BLaER1 treated with 17β-estradiol and CSF1 and Interleukin-3, amounts not matched to agents 10 nM and 100 nM (cell line): ENCODE data around the gene DBNDD2.

Experiments used
- H3K27ac ChIP-seq, 11 experiments: shearing (Covaris generic); formaldehyde crosslinking; 2 replicates each; pipeline ENCODE4 v1.8.1; 2022
- H3K27me3 ChIP-seq, 11 experiments: shearing (Covaris generic); formaldehyde crosslinking; 2 replicates each; pipeline ENCODE4 v1.8.1; 2022
- H3K36me3 ChIP-seq, 11 experiments: shearing (Covaris generic); formaldehyde crosslinking; 2 replicates each; pipeline ENCODE4 v1.8.1; 2022
- H3K4me1 ChIP-seq, 10 experiments: shearing (Covaris generic); formaldehyde crosslinking; 2 replicates each; pipeline ENCODE4 v1.8.1; 2022
- H3K4me2 ChIP-seq, 11 experiments: shearing (Covaris generic); formaldehyde crosslinking; 2 replicates each; pipeline ENCODE4 v1.8.1; 2022
- H3K4me3 ChIP-seq, 10 experiments: shearing (Covaris generic); formaldehyde crosslinking; 2 replicates each; pipeline ENCODE4 v1.8.1; 2022
- H3K9ac ChIP-seq, 11 experiments: shearing (Covaris generic); formaldehyde crosslinking; 2 replicates each; pipeline ENCODE4 v1.8.1; 2022
- H3K9me3 ChIP-seq, 11 experiments: shearing (Covaris generic); formaldehyde crosslinking; replicated peaks in 1 of 11; 2 replicates each; pipeline ENCODE4 v1.8.1; 2022
- H4K20me1 ChIP-seq, 11 experiments: shearing (Covaris generic); formaldehyde crosslinking; 2 replicates each; pipeline ENCODE4 v1.8.1; 2022
- Cebpa-rat ChIP-seq, 11 experiments: shearing (Covaris generic); IDR thresholded peaks; 2 replicates each; pipeline ENCODE4 v1.8.1; 2022

The DBNDD2 gene, protein sequence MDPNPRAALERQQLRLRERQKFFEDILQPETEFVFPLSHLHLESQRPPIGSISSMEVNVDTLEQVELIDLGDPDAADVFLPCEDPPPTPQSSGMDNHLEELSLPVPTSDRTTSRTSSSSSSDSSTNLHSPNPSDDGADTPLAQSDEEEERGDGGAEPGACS

DNA sequence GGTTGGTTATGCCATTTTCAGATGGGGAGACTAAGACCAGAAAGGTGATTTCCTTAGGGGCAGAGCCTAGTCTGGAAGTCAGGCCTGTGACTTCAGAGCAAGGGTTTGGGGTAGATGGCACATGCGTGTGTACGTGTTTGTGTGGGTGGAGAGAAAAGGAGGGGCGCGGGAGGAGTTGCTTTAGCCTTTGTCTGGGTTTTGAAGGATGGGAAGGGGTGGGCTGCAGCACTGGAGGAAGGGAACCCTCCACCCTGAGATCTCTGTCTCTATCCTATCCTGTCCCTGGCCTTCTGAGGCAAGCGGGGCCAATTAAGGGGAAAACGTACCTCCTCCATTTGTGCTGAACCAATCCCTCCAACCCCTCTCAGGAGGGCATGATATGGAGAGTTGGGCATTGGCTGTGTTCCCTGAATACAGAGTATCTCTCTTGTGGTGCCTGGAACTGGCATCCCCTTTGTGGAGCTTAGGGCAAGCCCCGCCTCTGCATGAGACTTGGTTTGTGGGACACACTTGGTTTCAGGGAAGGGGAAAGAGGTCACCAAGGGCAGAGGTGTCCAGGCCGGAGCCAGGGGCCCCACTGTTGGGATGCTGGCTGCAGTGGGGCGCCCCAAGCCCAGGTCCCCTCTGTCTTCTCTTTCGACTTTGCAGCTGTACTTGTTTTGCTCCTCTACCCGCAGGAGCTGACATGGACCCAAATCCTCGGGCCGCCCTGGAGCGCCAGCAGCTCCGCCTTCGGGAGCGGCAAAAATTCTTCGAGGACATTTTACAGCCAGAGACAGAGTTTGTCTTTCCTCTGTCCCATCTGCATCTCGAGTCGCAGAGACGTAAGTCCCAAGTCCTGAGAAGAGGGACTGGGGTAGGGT is at the start of gene DBNDD2:
TSS of gene DBNDD2 (plus strand) at position 507 of the 863 bp plus-strand sequence. CDS start at position 686, 179 bp downstream.
- H3K9me3 ChIP-seq: peaks cover 0 to 16% (median 4%) of the 10 kb centered on the region in 11 experiments; a peak in 11 of 22 replicates
- peaks cover 0 to 31% (median 0%) of the 10 kb centered on the region in 11 experiments; a peak in 5 of 22 replicates for H4K20me1 ChIP-seq
- peak within 1 kb of the TSS; percentile 88 to 99 (median 95); a peak in 20 of 22 replicates for H3K4me2 ChIP-seq
- TF ChIP-seq Cebpa-rat (IDR thresholded peaks at IDR 0.05): no peak
- H3K4me1 ChIP-seq: peaks cover 21 to 47% (median 40%) of the 10 kb centered on the region in 10 experiments
- peaks cover 31 to 67% (median 54%) of the 10 kb centered on the region in 11 experiments for H3K27me3 ChIP-seq
- H3K4me3 ChIP-seq: peak within 1 kb of the TSS in 4 of 10 experiments; percentile 65 to 80 (median 74); a peak in 8 of 20 replicates
- H3K27ac ChIP-seq: peak within 1 kb of the TSS in 2 of 11 experiments; percentile 5 to 34; a peak in 2 of 22 replicates
- H3K36me3 ChIP-seq: peaks cover 0 to 17% (median 0%) of the 10 kb centered on the region in 11 experiments; a peak in 4 of 22 replicates
- peak within 1 kb of the TSS in 2 of 11 experiments; percentile 82 to 86; a peak in 3 of 22 replicates for H3K9ac ChIP-seq

- Histone ChIP-seq H3K4me2 (peak overlapping the region; percentile 9 to 96 (median 46); a peak in 18 of 22 replicates), H3K27ac (peak overlapping the region in 1 of 11 experiments; percentile 8; a peak in 1 of 22 replicates), H3K36me3 (no peaks in the 10 kb centered on the region), H3K9ac (no peak overlapping the region), H3K4me1 (peaks cover 40 to 77% (median 64%) of the 10 kb centered on the region in 10 experiments), H3K4me3 (no peak overlapping the region), H3K9me3 (no peaks in the 10 kb centered on the region), H4K20me1 (peaks cover 0 to 7% (median 0%) of the 10 kb centered on the region in 11 experiments; a peak in 5 of 22 replicates), H3K27me3 (no peaks in the 10 kb centered on the region)
- no peak for TF ChIP-seq Cebpa-rat (IDR thresholded peaks at IDR 0.05)
These were observed 49.1 kb upstream of the DBNDD2 start for GRCh38 chr20:45359069-45359405.

- no peak overlapping the region for H3K27ac ChIP-seq
- no peak overlapping the region for H3K9ac ChIP-seq
- peaks cover 0 to 11% (median 0%) of the 10 kb centered on the region in 11 experiments; a peak in 6 of 22 replicates for H4K20me1 ChIP-seq
- no peak for TF ChIP-seq Cebpa-rat (IDR thresholded peaks at IDR 0.05)
- peaks cover 45 to 82% (median 69%) of the 10 kb centered on the region in 10 experiments for H3K4me1 ChIP-seq
- no peak overlapping the region for H3K4me3 ChIP-seq
- H3K9me3 ChIP-seq: no peaks in the 10 kb centered on the region
- peak overlapping the region in 6 of 11 experiments; percentile 10 to 96 (median 88); a peak in 12 of 22 replicates for H3K4me2 ChIP-seq
- no peaks in the 10 kb centered on the region for H3K27me3 ChIP-seq
- H3K36me3 ChIP-seq: no peaks in the 10 kb centered on the region
These were observed 48.5 kb upstream of the DBNDD2 start for GRCh38 chr20:45359406-45360148.

GRCh38 chr20:45361793-45362192 is 46.3 kb upstream of the DBNDD2 start:
- Histone ChIP-seq H3K9ac (peak overlapping the region in 7 of 11 experiments; percentile 0 to 90 (median 21); a peak in 8 of 22 replicates), H3K27me3 (no peaks in the 10 kb centered on the region), H3K36me3 (peaks cover 14 to 21% (median 20%) of the 10 kb centered on the region in 11 experiments), H3K27ac (peak overlapping the region in 10 of 11 experiments; percentile 12 to 99 (median 90); a peak in 17 of 22 replicates), H3K4me1 (peaks cover 65 to 91% (median 85%) of the 10 kb centered on the region in 10 experiments), H3K4me3 (peak overlapping the region in 5 of 10 experiments; percentile 5 to 84 (median 67); a peak in 7 of 20 replicates), H4K20me1 (peaks cover 0 to 33% (median 4%) of the 10 kb centered on the region in 11 experiments; a peak in 9 of 22 replicates), H3K9me3 (no peaks in the 10 kb centered on the region), H3K4me2 (peak overlapping the region; percentile 63 to 96 (median 91))
- no peak for TF ChIP-seq Cebpa-rat (IDR thresholded peaks at IDR 0.05)

DNA sequence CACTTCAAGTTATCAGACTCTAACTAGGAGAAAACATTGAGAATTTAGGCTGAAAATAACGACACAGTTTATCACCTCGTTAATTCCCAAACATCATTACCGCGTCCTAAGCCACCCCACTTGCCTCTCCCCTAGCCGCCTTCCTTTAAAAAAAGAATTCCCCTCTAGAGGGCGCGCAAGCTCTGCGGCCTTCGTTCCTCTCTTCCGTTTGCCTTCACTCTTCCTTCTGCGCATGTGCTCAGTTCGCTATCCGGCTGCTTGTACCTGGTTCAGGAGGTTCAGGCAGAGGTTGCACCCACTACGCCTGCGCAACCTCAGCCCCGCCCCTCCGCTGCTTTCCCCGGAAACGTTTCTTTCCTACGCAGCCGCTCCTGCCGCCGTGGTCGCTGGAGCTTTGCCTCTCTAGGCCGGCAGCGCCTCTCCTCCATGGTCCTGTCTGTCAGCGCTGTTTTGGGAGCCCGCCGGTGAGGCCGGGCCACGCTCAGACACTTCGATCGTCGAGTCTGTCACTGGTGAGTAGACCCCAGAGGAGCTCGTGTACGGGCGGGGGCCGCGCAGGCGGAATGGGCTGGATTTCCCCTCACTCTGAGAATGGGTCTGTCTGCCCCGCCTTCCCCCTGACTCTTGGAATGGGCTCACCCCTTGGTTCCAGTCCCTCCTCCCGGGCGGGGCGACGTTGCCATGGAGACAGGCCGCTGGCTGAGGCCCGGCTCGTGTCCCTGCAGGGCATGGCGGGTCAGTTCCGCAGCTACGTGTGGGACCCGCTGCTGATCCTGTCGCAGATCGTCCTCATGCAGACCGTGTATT is 45.1 kb upstream of the DBNDD2 start, which contains the start of gene SYS1:
TSS of gene SYS1 (plus strand) at position 353 of the 807 bp plus-strand sequence. CDS start at position 729, 376 bp downstream.
- Histone ChIP-seq H4K20me1 (peaks cover 4 to 45% (median 13%) of the 10 kb centered on the region in 11 experiments; a peak in 16 of 22 replicates), H3K9ac (peak within 1 kb of the TSS; percentile 85 to 95 (median 90)), H3K4me3 (peak within 1 kb of the TSS; percentile 67 to 84 (median 74)), H3K27me3 (no peaks in the 10 kb centered on the region), H3K27ac (peak within 1 kb of the TSS; percentile 85 to 99 (median 91)), H3K36me3 (peaks cover 20 to 29% (median 27%) of the 10 kb centered on the region in 11 experiments), H3K4me1 (peaks cover 76 to 94% (median 91%) of the 10 kb centered on the region in 10 experiments), H3K9me3 (no peaks in the 10 kb centered on the region), H3K4me2 (peak within 1 kb of the TSS; percentile 85 to 99 (median 95))
- no peak for TF ChIP-seq Cebpa-rat (IDR thresholded peaks at IDR 0.05)

GRCh38 chr20:45363611-45364492 is 44.2 kb upstream of the DBNDD2 start:
- no peaks in the 10 kb centered on the region for H3K9me3 ChIP-seq
- no peaks in the 10 kb centered on the region for H3K27me3 ChIP-seq
- peaks cover 20 to 29% (median 27%) of the 10 kb centered on the region in 11 experiments for H3K36me3 ChIP-seq
- peaks cover 4 to 54% (median 14%) of the 10 kb centered on the region in 11 experiments; a peak in 16 of 22 replicates for H4K20me1 ChIP-seq
- H3K4me1 ChIP-seq: peaks cover 73 to 93% (median 89%) of the 10 kb centered on the region in 10 experiments
- peak overlapping the region; percentile 84 to 99 (median 94) for H3K4me2 ChIP-seq
- peak overlapping the region in 10 of 11 experiments; percentile 85 to 99 (median 92); a peak in 20 of 22 replicates for H3K27ac ChIP-seq
- peak overlapping the region; percentile 67 to 84 (median 74) for H3K4me3 ChIP-seq
- H3K9ac ChIP-seq: peak overlapping the region; percentile 85 to 95 (median 90)
- TF ChIP-seq Cebpa-rat (IDR thresholded peaks at IDR 0.05): no peak
